ENCODE results near the gene ZFP36L1.

The ZFP36L1 gene

DNA sequence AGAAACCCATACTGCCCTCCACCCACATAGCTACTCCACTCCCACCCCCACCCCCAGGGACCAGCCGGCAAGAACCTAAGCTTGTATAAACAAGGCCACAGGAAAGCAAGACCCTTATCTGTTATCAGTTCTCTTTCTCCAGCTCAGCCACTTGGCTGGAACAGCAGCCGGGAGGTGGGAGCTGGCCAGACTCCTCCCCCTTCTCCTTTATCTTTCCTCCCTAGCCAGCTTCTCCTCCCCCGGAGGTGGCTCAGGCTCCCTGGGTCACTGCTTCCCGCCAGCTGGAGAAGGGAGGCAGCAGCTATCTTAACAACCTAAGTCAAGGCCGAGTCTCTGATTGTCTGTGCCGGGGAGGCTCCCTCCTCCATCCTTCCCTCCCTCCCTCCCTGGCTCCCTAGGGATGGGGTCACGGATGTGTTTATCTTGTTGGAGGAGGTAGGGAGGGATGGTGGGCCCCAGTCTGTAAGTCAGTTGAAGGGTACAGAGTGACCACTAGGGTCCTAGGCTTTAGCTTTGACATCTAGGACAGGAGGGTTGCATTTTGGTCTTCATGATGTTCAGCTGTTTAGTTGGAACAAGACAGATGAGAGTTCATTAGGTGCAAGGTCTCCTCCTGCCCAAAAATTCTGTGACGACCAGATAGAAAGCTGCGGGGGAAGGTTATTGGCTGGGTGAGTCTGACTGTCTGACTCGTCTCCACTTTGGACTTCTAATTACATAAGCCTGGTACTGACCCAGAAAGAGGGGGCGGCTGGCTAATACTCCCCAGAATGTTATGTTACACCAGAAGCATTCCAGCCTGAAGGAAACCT, 29.7 kb downstream of the ZFP36L1 start:
- no peak for DNase-seq (ENCODE audit: low read depth)

DNA sequence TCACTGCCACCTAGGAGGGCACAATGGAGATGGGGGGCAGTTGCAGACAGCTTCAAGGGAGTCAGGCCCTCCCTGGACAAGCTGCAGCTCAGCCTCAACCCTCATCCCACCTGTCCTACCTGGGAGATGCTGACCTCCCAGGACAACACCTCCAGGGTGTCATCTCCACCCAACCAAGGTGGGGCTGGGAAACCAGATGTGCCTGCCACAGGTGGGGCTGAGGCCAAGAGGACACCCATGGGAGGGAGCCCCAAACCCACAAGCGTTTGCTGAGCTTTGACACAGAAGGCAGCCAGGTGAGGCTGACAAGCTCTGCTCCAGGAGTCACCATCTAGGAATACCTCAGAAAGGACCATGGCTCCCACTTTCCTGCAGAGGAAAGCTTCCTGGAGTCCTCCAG, 31.5 kb downstream of the ZFP36L1 start:
- no peak for DNase-seq (ENCODE audit: low read depth)

- DNase-seq (ENCODE audit: low read depth), result no peak
Measured at GRCh38 chr14:68760761-68761160, 32.1 kb downstream of the ZFP36L1 start.

DNA sequence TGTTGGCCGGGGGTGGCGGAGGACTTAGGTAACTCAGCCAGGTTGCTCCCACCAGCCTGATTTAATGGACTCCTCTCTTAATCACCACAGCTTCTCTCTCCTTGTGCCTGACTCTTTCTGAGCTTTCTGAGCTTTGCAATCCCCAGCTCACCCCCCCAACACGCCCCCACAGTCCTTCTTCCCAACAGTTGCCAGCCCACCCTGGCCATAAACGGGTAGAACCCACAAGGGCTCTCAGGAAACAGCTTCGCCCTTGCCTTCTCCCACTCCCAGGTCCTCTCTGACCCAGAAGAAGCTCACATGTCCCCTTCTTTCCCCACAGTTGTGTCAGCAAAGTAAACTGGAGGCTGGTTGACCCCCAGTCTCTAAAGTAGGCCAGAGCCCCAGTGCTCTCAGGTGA, 32.9 kb downstream of the ZFP36L1 start:
- DNase-seq (ENCODE audit: low read depth), result no peak

DNA sequence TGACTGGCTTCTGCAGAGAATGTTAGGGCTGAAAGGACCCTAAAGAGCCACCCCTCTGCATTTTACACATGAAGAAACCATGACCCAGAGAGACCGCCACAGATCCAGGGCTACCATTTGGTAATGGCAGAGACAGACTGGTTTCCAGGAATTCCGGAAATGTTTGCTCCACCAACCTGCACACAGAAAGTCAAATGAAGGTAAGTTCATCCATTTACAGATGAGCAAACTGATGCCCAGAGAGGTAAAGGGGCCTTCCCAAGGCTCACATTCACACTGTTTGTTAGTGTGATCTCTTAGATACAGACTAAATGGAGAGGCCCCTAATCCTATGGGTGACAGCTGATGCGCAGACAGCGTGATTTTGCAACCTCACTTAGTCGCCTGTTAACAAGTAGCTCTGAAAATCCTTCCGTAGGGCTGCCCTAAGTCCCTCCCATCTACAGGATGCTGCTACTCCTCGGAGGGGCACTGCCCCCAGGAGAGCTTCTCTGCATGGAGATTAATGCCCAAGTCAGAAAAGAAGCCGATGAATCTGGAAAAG, 33.8 kb downstream of the ZFP36L1 start:
- DNase-seq (ENCODE audit: low read depth), result no peak

- DNase-seq (ENCODE audit: low read depth), result no peak
Measured at GRCh38 chr14:68758301-68758700, 34.6 kb downstream of the ZFP36L1 start.

GRCh38 chr14:68757618-68758081, 35.2 kb downstream of the ZFP36L1 start:
- no peak for DNase-seq (ENCODE audit: low read depth)

DNA sequence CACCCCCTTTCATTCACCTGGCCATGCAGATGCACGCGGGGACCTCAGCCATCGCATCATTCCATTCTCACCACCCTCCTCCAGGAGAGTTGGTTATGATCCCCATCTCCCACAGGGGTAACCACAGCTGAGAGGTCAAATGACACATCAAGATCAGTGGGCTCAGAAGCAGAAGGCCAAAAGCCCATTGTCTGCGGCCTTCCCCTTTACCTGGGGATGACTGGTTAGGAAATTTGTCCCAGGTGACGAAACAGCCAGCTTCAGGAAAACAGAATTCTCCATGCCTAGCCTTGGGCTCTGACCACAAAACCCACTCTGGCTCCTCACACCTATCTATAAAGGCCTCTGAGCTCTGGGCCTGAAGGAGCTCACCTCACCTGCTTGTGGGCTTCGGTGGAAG, 36.1 kb downstream of the ZFP36L1 start:
- DNase-seq (ENCODE audit: low read depth), result no peak

DNA sequence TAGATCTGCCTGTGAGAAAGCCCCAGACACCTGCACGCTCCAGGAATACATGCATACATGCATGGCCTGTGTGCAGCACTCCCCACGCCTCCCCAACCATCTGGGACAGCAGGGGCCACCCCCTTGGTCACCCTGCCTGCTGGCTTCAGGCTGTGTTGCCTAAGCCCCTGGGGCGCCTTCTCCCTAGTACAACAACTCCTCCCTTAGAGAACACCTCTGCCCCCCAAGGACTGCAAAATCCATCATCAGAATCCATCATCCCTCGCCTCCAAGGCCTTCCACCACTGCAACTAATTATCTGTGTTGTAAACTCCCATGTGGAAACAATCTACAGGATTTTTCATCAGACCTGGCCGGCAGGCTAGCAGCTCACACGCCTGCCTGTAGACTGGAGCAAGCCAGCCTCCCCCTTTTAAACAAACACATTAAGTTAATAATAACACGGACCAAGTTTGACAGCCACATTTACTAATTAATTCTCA, 36.8 kb downstream of the ZFP36L1 start:
- no peak for DNase-seq (ENCODE audit: low read depth)

DNA sequence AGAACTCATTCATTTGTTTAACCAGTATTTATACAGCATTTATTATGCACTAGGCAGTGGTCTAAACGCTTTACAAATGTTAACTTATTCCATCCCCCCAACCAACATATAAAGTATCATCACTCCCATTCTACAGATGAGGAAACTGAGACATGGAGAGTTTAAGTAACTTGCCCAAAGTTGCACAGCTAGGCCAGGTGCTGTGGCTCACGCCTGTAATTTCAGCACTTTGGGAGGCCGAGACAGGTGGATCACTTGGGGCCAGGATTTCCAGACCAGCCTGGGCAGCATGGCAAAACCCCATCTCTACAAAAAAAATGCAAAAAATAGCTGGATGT, 37.9 kb downstream of the ZFP36L1 start:
- no peak for DNase-seq (ENCODE audit: low read depth)

DNA sequence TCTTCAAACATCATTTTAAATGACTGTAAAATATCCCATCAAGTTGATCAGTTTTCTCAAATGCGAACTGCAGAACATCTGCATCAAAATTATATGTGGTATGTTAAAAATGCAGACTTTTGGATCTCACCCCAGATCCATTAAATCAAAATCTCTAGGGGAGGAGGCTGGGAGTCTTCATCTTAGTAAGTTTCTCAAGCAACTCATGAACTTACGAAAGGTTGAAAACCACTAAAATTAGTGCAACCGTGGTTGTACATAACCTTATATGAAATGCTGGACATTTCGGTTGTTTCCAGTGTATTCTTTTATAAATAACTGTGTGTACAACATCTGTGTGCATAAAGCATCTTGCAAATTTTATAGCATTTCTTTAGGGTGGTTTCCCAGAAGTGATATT, 39.2 kb downstream of the ZFP36L1 start:
- DNase-seq (ENCODE audit: low read depth), result no peak

- DNase-seq (ENCODE audit: low read depth), result no peak
Measured at GRCh38 chr14:68752271-68753006, 40.4 kb downstream of the ZFP36L1 start.

- DNase-seq (ENCODE audit: low read depth), result no peak
Measured at GRCh38 chr14:68749487-68750475, 43.1 kb downstream of the ZFP36L1 start.

GRCh38 chr14:68748691-68749090, 44.2 kb downstream of the ZFP36L1 start:
- DNase-seq (ENCODE audit: low read depth), result no peak

- no peak for DNase-seq (ENCODE audit: low read depth)
Measured at GRCh38 chr14:68748260-68748659, 44.6 kb downstream of the ZFP36L1 start.

GRCh38 chr14:68747393-68747792, 45.5 kb downstream of the ZFP36L1 start:
- DNase-seq (ENCODE audit: low read depth), result no peak

DNA sequence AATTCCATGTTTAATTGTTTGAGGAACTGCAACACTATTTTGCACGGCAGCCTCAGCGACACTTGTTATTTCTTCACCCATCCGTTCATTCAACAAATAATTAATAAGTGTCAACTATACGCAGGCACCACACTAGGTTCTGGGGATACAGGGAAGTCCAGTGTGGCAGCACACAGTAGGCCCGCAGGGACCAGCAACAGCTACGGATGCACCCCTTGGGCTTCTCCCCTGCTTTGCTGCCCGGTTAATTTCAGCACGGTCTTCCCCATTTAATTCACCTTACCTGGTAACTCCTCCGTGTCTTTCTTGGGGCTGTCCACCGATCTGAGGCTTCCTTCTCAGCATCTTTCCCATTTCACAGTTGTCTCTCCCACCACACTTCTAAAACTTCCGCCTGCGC, 48.3 kb downstream of the ZFP36L1 start:
- DNase-seq (ENCODE audit: low read depth), result no peak

- no peak for DNase-seq (ENCODE audit: low read depth)
Measured at GRCh38 chr14:68741839-68742470, 50.9 kb downstream of the ZFP36L1 start.

- no peak for DNase-seq (ENCODE audit: low read depth)
Measured at GRCh38 chr14:68741477-68741791, 51.4 kb downstream of the ZFP36L1 start.

GRCh38 chr14:68740788-68741476, 51.9 kb downstream of the ZFP36L1 start:
- no peak for DNase-seq (ENCODE audit: low read depth)

DNA sequence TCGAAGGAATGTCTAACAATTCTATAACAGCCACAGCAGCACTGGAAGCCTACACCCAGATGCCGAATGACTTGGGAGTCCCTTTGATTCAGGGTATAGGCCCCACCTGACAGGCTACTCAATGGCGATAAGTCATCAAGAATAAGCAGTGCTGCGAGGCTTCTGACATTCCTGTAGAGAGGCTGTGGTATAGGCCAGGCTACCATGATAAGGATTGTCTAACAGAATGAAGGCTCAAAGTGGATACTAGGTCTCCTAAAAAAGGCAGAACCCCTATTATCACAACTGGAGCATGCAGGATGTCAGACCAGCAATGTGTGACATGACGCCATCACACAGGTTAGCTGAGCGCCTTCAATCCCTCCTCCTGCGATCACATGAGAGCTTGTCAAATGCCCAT, 53.2 kb downstream of the ZFP36L1 start:
- no peak for DNase-seq (ENCODE audit: low read depth)
